ENCODE measurements around the gene WDR88.

DNA sequence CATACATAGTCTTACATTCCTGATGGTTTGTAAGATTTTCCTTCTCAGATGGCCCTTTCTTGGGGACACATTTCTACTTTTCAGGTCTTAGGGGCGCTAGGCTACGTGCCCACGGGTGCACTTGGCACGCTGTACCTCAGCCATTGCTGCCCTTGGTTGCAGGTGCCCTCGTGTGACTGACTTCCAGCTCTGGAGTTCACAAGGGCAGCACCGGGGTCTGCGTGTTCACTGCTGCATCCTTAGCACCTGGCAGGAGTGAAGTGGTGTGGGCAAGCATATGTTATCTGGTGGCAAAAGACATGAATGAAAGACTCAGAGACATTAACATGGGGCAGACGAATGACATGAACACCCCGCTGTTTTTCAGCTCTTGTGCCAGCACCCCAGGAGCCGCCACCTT lies 13.3 kb upstream of the WDR88 start:
- TF ChIP-seq, protein P1, sequence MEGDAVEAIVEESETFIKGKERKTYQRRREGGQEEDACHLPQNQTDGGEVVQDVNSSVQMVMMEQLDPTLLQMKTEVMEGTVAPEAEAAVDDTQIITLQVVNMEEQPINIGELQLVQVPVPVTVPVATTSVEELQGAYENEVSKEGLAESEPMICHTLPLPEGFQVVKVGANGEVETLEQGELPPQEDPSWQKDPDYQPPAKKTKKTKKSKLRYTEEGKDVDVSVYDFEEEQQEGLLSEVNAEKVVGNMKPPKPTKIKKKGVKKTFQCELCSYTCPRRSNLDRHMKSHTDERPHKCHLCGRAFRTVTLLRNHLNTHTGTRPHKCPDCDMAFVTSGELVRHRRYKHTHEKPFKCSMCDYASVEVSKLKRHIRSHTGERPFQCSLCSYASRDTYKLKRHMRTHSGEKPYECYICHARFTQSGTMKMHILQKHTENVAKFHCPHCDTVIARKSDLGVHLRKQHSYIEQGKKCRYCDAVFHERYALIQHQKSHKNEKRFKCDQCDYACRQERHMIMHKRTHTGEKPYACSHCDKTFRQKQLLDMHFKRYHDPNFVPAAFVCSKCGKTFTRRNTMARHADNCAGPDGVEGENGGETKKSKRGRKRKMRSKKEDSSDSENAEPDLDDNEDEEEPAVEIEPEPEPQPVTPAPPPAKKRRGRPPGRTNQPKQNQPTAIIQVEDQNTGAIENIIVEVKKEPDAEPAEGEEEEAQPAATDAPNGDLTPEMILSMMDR (IDR thresholded peaks at IDR 0.05), result no peak
- TF ChIP-seq POLR2AphosphoS5 (IDR thresholded peaks at IDR 0.05), result no peak

Measured in transverse colon (tissue), 4 donors.